GM12865 (cell line): ENCODE data around the gene HELT.
A peak's percentile ranks its signal among the peaks of the same experiment; 100 is the strongest.

Source experiments
- DNase-seq: peaks from one replicate; pipeline ENCODE4 v3.0.0; 2010; ENCODE audit warnings: low read depth
- H3K4me3 ChIP-seq: 2 replicates; pipeline ENCODE4 v1.5.1; 2011; ENCODE audit warnings: mild to moderate bottlenecking, low read depth, low read length, control low read depth
- CTCF ChIP-seq: IDR thresholded peaks from 2 replicates; pipeline ENCODE4 v1.5.1; 2011; ENCODE audit warnings: low read length, control low read depth, low read depth, inconsistent platforms; ENCODE audit not compliant: insufficient read depth; ENCODE audit errors: missing control alignments

HELT gene

GRCh38 chr4:185028625-185029024 lies 10.3 kb downstream of the HELT start:
- no peak for TF ChIP-seq CTCF
- no peak overlapping the region for H3K4me3 ChIP-seq
- DNase-seq, result no peak

- DNase-seq, result no peak
- no peak overlapping the region for H3K4me3 ChIP-seq
- TF ChIP-seq CTCF, result no peak
Measured at GRCh38 chr4:185031611-185032010, 13.3 kb downstream of the HELT start.

- no peak for TF ChIP-seq CTCF
- DNase-seq, result no peak
- no peak overlapping the region for H3K4me3 ChIP-seq
Measured at GRCh38 chr4:185033072-185033471, 14.8 kb downstream of the HELT start.

- DNase-seq, result peak; percentile 75
- no peak overlapping the region for H3K4me3 ChIP-seq
- no peak for TF ChIP-seq CTCF
Measured at GRCh38 chr4:185033950-185034349, 15.7 kb downstream of the HELT start.

GRCh38 chr4:185035284-185035683 lies 17.0 kb downstream of the HELT start:
- TF ChIP-seq CTCF, result no peak
- no peak overlapping the region for H3K4me3 ChIP-seq
- no peak for DNase-seq

GRCh38 chr4:185036019-185036418 lies 17.7 kb downstream of the HELT start:
- H3K4me3 ChIP-seq, result no peak overlapping the region
- no peak for TF ChIP-seq CTCF
- peak; percentile 59 for DNase-seq

- no peak for TF ChIP-seq CTCF
- H3K4me3 ChIP-seq, result no peak overlapping the region
- DNase-seq, result no peak
Measured at GRCh38 chr4:185036842-185037241, 18.6 kb downstream of the HELT start.
